ENCODE data around the gene ADCY2. TPM values are rescaled to one million over a fixed set of nuclear protein-coding genes. Genes with fewer than 3 reads are reported as not detected.

ADCY2 gene
- polyA plus RNA-seq, 2 donors, result 0.06 to 0.76 TPM

DNA sequence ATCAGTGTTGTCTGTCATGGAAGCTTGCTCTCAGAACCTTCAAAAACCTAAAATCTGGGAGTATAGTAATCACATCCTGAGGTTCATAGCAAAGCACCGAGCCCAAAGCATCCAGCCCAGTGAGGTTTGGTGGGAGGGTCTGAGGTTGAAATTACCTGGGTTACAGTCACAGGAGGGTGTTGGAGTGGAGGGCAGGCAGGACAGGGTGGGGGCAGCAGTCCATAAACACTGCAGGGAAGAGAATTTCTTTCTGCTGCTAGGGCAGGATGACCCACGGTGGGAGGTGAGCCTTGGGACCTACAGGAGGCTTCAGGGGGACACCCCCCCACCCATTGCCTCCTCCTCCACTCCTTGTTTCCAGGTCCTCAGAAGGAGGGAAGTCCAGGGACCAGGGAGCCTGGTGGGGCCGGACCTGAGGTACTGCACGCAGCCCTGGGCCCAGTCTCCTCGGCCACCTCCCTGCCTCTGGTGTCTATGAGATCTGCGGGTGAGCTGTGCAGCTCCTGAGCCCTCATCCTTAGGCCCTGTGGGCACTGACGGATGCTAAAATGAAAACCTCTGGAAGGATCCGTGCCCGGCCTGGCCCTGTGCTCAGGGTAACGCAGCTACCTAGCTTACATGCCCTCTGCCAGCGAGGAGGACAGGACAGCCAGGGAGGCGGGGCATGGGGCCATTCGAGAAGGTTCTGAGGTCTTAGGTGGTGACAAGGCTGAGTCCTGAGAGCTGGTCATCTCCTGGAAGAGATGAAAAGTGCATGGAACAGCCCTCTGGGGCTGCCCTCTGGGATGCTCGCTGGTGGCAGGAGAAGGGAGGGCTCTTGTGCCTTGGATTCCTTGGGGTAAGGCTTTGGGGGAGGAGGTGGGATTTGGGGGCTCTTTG, 1.8 kb upstream of the ADCY2 start:
- Histone ChIP-seq H3K27me3 (ENCODE audit: control insufficient read depth in 1 of 2, insufficient read depth in 2 of 2, low read length in 2 of 2) (no peaks in the 10 kb centered on the region), H3K4me1 (ENCODE audit: control insufficient read depth in 2 of 2, insufficient read depth in 2 of 2, low read length in 1 of 2) (peaks cover 2 to 3% of the 10 kb centered on the region in 2 donors), H3K27ac (ENCODE audit: low read depth in 2 of 2, low read length in 1 of 2) (no peak overlapping the region), H3K4me3 (ENCODE audit: low read depth in 1 of 2, low read length in 2 of 2) (no peak overlapping the region), H3K9me3 (ENCODE audit: control insufficient read depth in 2 of 2, insufficient read depth in 1 of 2, low read depth in 1 of 2, low read length in 1 of 2) (peaks cover 0 to 2% of the 10 kb centered on the region in 2 donors), H3K36me3 (ENCODE audit: control insufficient read depth in 2 of 2, insufficient read depth in 2 of 2, low read length in 1 of 2) (no peaks in the 10 kb centered on the region)
- 86 to 88% methylated on average over 14 of the region's 14 CpGs for WGBS, 2 donors

GRCh38 chr5:7394889-7395431, 978 bp upstream of the ADCY2 start:
- H3K9me3 ChIP-seq (ENCODE audit: control insufficient read depth in 2 of 2, insufficient read depth in 1 of 2, low read depth in 1 of 2, low read length in 1 of 2), result peaks cover 0 to 2% of the 10 kb centered on the region in 2 donors
- H3K36me3 ChIP-seq (ENCODE audit: control insufficient read depth in 2 of 2, insufficient read depth in 2 of 2, low read length in 1 of 2), result no peaks in the 10 kb centered on the region
- 28 to 40% methylated on average over 45 of the region's 45 CpGs for WGBS, 2 donors
- no peaks in the 10 kb centered on the region for H3K27me3 ChIP-seq (ENCODE audit: control insufficient read depth in 1 of 2, insufficient read depth in 2 of 2, low read length in 2 of 2)
- no peak overlapping the region for H3K4me3 ChIP-seq (ENCODE audit: low read depth in 1 of 2, low read length in 2 of 2)
- H3K4me1 ChIP-seq (ENCODE audit: control insufficient read depth in 2 of 2, insufficient read depth in 2 of 2, low read length in 1 of 2), result peaks cover 2 to 3% of the 10 kb centered on the region in 2 donors
- no peak overlapping the region for H3K27ac ChIP-seq (ENCODE audit: low read depth in 2 of 2, low read length in 1 of 2)

- Histone ChIP-seq H3K36me3 (ENCODE audit: control insufficient read depth in 2 of 2, insufficient read depth in 2 of 2, low read length in 1 of 2) (no peaks in the 10 kb centered on the region), H3K27me3 (ENCODE audit: control insufficient read depth in 1 of 2, insufficient read depth in 2 of 2, low read length in 2 of 2) (no peaks in the 10 kb centered on the region)
- 3% methylated on average over 27 to 31 of the region's 31 CpGs for WGBS, 2 donors
Measured at GRCh38 chr5:7395432-7395946, 449 bp upstream of the ADCY2 start.

DNA sequence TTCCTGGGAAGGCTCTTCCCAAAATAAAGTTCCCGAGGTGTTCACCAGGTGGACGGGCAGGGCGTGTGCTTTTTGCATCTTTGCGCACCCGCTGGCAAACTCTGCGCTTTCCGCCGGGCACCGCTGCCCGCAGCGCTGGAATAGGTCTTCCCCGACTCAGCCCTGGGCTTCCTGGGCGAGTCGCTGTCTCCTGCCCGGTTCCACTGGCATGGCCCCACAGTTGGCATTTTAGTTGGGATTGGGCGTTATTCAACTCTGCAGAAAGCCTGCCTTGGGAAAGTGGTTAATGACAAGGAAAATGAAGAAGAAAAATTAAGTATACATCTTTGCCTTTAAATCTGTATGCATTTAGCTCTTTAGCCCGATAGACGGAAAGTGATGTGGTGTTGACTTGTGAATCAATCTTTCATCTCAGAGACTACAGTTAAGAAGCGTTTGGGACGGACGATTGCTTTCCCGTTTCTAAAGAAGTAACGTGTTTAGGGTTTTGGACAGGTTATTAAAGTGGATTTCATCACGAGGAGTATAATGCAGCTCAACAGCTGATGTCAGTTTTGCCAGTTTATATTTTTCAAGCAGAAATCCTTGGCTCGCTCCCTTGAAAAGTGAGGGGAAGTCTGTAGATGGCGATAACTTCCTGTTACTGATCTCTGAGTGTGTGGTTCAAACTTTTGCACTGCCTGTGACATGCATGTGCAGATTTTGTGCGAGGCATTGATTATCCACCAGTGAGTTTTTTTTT, 946 bp downstream of the ADCY2 start:
- 3% methylated on average over 27 of the region's 27 CpGs for WGBS, 2 donors
- no peak overlapping the region for H3K27ac ChIP-seq (ENCODE audit: low read depth in 2 of 2, low read length in 1 of 2)

More at GRCh38 chr5:7395432-7395946, 449 bp upstream of the ADCY2 start:
- Histone ChIP-seq H3K4me1 (ENCODE audit: control insufficient read depth in 2 of 2, insufficient read depth in 2 of 2, low read length in 1 of 2) (peaks cover 2 to 3% of the 10 kb centered on the region in 2 donors), H3K4me3 (ENCODE audit: low read depth in 1 of 2, low read length in 2 of 2) (peak overlapping the region; percentile 15 to 40), H3K9me3 (ENCODE audit: control insufficient read depth in 2 of 2, insufficient read depth in 1 of 2, low read depth in 1 of 2, low read length in 1 of 2) (peaks cover 0 to 2% of the 10 kb centered on the region in 2 donors), H3K27ac (ENCODE audit: low read depth in 2 of 2, low read length in 1 of 2) (no peak overlapping the region)

DNA sequence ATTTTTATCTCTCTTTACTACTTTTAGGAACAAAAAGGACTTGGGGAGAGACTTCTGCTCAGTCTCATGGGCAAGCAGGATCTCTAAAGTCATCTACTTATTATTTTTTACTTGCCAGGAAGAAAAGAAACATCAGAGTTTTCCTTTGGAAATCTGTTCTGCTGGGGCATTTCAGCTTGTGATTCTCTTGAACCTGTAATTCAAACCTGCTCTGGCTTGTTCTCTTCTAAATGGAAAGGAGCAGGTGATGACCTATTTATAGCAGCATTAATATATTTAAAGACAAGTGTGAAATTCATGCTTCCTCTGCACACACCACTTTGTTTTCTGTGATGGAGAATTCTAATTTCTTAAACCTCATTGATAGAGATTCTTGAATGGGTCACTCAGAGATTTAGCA, 2.0 kb downstream of the ADCY2 start:
- H3K9me3 ChIP-seq (ENCODE audit: control insufficient read depth in 2 of 2, insufficient read depth in 1 of 2, low read depth in 1 of 2, low read length in 1 of 2), result peaks cover 0 to 2% of the 10 kb centered on the region in 2 donors
- peaks cover 2 to 3% of the 10 kb centered on the region in 2 donors for H3K4me1 ChIP-seq (ENCODE audit: control insufficient read depth in 2 of 2, insufficient read depth in 2 of 2, low read length in 1 of 2)
- H3K27me3 ChIP-seq (ENCODE audit: control insufficient read depth in 1 of 2, insufficient read depth in 2 of 2, low read length in 2 of 2), result no peaks in the 10 kb centered on the region
- H3K4me3 ChIP-seq (ENCODE audit: low read depth in 1 of 2, low read length in 2 of 2), result no peak overlapping the region
- no peak overlapping the region for H3K27ac ChIP-seq (ENCODE audit: low read depth in 2 of 2, low read length in 1 of 2)
- H3K36me3 ChIP-seq (ENCODE audit: control insufficient read depth in 2 of 2, insufficient read depth in 2 of 2, low read length in 1 of 2), result no peaks in the 10 kb centered on the region

More for the DNA sequence above, 946 bp downstream of the ADCY2 start:
- Histone ChIP-seq H3K4me3 (ENCODE audit: low read depth in 1 of 2, low read length in 2 of 2) (peak overlapping the region; percentile 40 to 42), H3K27me3 (ENCODE audit: control insufficient read depth in 1 of 2, insufficient read depth in 2 of 2, low read length in 2 of 2) (no peaks in the 10 kb centered on the region), H3K9me3 (ENCODE audit: control insufficient read depth in 2 of 2, insufficient read depth in 1 of 2, low read depth in 1 of 2, low read length in 1 of 2) (peaks cover 0 to 2% of the 10 kb centered on the region in 2 donors), H3K36me3 (ENCODE audit: control insufficient read depth in 2 of 2, insufficient read depth in 2 of 2, low read length in 1 of 2) (no peaks in the 10 kb centered on the region), H3K4me1 (ENCODE audit: control insufficient read depth in 2 of 2, insufficient read depth in 2 of 2, low read length in 1 of 2) (peaks cover 2 to 3% of the 10 kb centered on the region in 2 donors)

DNA sequence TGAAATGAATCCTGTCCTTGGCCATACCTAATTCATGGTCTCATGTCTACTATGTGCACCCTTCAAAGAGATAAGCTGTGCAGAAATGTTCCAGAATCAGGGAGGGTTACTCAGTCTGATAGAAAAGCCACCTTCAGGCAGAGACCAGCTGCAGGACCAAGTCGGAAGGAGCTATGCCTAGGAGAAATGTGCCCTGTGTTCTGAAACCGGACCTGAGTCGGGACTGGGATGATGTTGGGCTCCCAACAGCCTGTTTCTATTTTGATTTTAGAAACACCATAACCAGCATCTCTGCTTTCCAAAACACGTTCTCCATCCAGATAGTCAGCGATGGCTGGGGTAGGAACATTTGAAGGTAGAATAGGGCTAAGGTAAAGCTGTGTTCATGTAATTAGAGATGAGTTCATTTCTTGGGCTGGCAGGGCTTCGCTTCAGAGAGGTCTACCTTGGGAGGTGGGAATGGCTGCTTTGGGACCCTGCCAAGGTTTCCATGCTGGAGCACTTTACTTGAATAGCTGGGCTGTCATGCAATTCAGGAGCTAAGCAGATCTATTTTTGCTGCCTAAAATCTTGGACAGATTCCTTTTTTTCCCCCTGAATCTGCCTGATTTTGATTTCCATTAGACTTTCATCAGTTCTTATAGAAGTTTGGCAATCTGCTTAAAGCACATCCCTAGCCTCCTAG, 2.8 kb downstream of the ADCY2 start:
- Histone ChIP-seq H3K27ac (ENCODE audit: low read depth in 2 of 2, low read length in 1 of 2) (no peak overlapping the region), H3K4me3 (ENCODE audit: low read depth in 1 of 2, low read length in 2 of 2) (no peak overlapping the region), H3K9me3 (ENCODE audit: control insufficient read depth in 2 of 2, insufficient read depth in 1 of 2, low read depth in 1 of 2, low read length in 1 of 2) (peaks cover 0 to 2% of the 10 kb centered on the region in 2 donors), H3K4me1 (ENCODE audit: control insufficient read depth in 2 of 2, insufficient read depth in 2 of 2, low read length in 1 of 2) (peaks cover 2 to 3% of the 10 kb centered on the region in 2 donors), H3K27me3 (ENCODE audit: control insufficient read depth in 1 of 2, insufficient read depth in 2 of 2, low read length in 2 of 2) (no peaks in the 10 kb centered on the region), H3K36me3 (ENCODE audit: control insufficient read depth in 2 of 2, insufficient read depth in 2 of 2, low read length in 1 of 2) (no peaks in the 10 kb centered on the region)
- WGBS, 2 donors, result 91% methylated on average over 6 of the region's 6 CpGs

- whole genome bisulfite sequencing, 2 donors, result 86 to 89% methylated on average over 1 of the region's 1 CpG
- H3K4me1 ChIP-seq (ENCODE audit: control insufficient read depth in 2 of 2, insufficient read depth in 2 of 2, low read length in 1 of 2), result no peaks in the 10 kb centered on the region
- no peak overlapping the region for H3K4me3 ChIP-seq (ENCODE audit: low read depth in 1 of 2, low read length in 2 of 2)
- no peaks in the 10 kb centered on the region for H3K9me3 ChIP-seq (ENCODE audit: control insufficient read depth in 2 of 2, insufficient read depth in 1 of 2, low read depth in 1 of 2, low read length in 1 of 2)
- no peaks in the 10 kb centered on the region for H3K27me3 ChIP-seq (ENCODE audit: control insufficient read depth in 1 of 2, insufficient read depth in 2 of 2, low read length in 2 of 2)
- no peak overlapping the region for H3K27ac ChIP-seq (ENCODE audit: low read depth in 2 of 2, low read length in 1 of 2)
- H3K36me3 ChIP-seq (ENCODE audit: control insufficient read depth in 2 of 2, insufficient read depth in 2 of 2, low read length in 1 of 2), result no peaks in the 10 kb centered on the region
Measured at GRCh38 chr5:7405277-7405676, 9.3 kb downstream of the ADCY2 start.

DNA sequence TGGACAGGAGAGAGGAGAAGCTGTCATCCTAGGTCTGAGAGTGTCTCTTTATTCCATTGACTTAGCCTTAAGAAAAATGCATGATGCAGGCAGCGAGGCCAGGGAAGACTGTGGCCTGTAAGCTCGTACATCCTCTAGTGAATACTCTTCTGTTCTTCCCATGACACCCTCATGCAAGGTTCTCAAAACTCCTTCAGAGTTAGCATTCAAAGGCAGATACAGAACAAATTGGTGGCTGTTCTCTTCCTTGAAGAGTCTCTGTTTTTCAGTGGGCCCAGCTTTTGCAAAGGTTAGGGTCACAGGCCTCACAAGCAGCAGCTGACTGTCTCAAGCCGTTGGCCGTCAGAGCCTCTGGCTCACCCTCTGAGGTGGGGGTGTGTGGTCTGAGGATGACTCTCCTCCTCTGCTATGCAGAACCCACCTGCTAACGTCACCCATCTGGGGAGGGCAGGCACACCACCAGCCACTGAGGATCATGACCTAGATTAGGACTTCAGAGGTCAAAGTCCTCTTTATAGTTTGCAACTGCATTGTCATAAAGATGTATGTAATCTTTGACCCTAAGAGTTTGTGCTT, 15.1 kb downstream of the ADCY2 start:
- Histone ChIP-seq H3K4me3 (ENCODE audit: low read depth in 1 of 2, low read length in 2 of 2) (no peak overlapping the region), H3K36me3 (ENCODE audit: control insufficient read depth in 2 of 2, insufficient read depth in 2 of 2, low read length in 1 of 2) (no peaks in the 10 kb centered on the region), H3K27me3 (ENCODE audit: control insufficient read depth in 1 of 2, insufficient read depth in 2 of 2, low read length in 2 of 2) (no peaks in the 10 kb centered on the region), H3K27ac (ENCODE audit: low read depth in 2 of 2, low read length in 1 of 2) (no peak overlapping the region), H3K9me3 (ENCODE audit: control insufficient read depth in 2 of 2, insufficient read depth in 1 of 2, low read depth in 1 of 2, low read length in 1 of 2) (no peaks in the 10 kb centered on the region), H3K4me1 (ENCODE audit: control insufficient read depth in 2 of 2, insufficient read depth in 2 of 2, low read length in 1 of 2) (no peaks in the 10 kb centered on the region)
- 56 to 74% methylated on average over 5 of the region's 5 CpGs for WGBS, 2 donors

- Histone ChIP-seq H3K4me1 (ENCODE audit: control insufficient read depth in 2 of 2, insufficient read depth in 2 of 2, low read length in 1 of 2) (no peaks in the 10 kb centered on the region), H3K36me3 (ENCODE audit: control insufficient read depth in 2 of 2, insufficient read depth in 2 of 2, low read length in 1 of 2) (no peaks in the 10 kb centered on the region)
- 71 to 79% methylated on average over 10 of the region's 10 CpGs for WGBS, 2 donors
Measured at GRCh38 chr5:7412409-7412808, 16.5 kb downstream of the ADCY2 start.

More at GRCh38 chr5:7412409-7412808, 16.5 kb downstream of the ADCY2 start:
- Histone ChIP-seq H3K27ac (ENCODE audit: low read depth in 2 of 2, low read length in 1 of 2) (no peak overlapping the region), H3K4me3 (ENCODE audit: low read depth in 1 of 2, low read length in 2 of 2) (no peak overlapping the region), H3K27me3 (ENCODE audit: control insufficient read depth in 1 of 2, insufficient read depth in 2 of 2, low read length in 2 of 2) (no peaks in the 10 kb centered on the region), H3K9me3 (ENCODE audit: control insufficient read depth in 2 of 2, insufficient read depth in 1 of 2, low read depth in 1 of 2, low read length in 1 of 2) (no peaks in the 10 kb centered on the region)
